ENCODE results near the gene PRPH.
A peak's percentile ranks its signal among the peaks of the same experiment; 100 is the strongest.
"Not testable (repeated sequence)": the region's sequence is repeated elsewhere in the genome, so short reads cannot be mapped to it uniquely, and the experiment has no call there.

The PRPH gene

DNA sequence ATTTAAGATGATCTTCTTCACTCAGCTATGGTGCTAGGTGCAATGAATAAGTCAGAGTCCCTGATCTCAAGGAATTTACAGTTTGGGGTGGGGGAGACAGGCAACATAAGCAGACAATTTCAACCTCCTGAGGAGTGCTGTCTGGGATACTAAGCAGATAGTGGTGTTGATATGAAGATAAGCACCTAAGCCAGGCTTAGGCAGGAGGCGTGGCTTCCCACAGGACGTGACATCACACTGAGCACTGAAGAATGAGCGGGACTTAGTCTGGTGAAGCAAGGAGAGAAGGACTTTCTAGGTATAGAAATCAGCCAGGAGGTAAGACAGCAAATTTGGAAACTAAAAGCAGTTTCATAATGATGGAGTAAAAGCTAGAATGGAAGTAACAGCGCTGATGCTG, 6.8 kb downstream of the PRPH start:
- DNase-seq (ENCODE audit: low read depth): no peak

- no peak for DNase-seq (ENCODE audit: low read depth)
Observed at GRCh38 chr12:49304161-49304560, 9.2 kb downstream of the PRPH start.

DNA sequence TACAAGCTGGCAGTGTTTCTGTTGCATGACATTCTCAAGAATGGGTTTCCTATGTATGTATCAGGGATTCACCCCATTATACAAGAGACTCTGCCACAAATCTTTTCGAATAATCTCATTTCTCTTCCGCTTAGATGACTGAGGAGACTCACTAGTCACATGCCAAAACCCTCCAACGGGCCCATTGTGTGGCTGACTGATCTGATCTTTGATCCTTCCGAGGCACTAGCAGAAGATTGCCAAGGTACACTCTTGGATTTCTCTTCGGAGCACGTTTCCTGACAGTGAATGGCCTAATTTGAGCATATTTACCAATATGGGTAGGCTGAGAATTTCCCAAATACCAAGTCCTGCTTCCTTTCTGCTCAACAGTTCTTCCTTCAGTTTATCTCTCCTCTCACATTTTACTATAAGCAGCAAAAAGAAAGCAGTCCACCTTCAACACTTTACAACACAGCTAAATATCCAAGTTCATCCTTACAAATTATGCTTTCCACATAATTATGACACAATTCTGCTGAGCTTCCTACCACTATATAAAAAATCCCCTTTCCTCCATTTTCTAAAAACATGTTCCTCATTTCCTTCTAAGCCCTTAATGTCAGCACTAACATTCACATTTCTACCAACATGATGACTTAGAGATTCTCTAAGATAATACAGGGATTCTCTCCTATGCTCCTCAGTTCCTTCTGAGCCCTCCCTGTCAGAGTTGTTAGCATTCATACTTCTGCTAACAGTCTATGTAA, 11.0 kb downstream of the PRPH start:
- DNase-seq (ENCODE audit: low read depth): no peak

DNA sequence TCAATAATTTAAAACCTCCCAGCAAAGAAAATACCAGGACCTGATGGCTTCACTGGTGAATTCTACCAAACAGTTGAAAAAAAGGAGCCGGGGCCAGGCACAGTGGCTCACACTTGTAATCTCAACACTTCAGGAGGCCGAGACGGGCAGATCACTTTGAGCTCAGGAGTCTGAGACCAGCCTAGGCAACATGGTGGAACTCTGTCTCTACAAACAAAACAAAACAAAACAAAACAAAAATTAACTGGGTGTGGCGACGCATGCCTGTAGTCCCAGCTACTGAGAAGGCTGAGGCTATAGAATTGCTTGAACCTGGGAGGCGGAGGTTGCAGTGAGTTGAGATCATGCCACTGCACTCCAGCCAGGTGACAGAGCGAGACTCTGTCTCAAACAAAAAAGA, 14.4 kb downstream of the PRPH start:
- no peak for DNase-seq (ENCODE audit: low read depth)

GRCh38 chr12:49310451-49311000, 15.6 kb downstream of the PRPH start:
- DNase-seq (ENCODE audit: low read depth): not testable (repeated sequence)

GRCh38 chr12:49314811-49315210, 19.9 kb downstream of the PRPH start:
- no peak for DNase-seq (ENCODE audit: low read depth)

DNA sequence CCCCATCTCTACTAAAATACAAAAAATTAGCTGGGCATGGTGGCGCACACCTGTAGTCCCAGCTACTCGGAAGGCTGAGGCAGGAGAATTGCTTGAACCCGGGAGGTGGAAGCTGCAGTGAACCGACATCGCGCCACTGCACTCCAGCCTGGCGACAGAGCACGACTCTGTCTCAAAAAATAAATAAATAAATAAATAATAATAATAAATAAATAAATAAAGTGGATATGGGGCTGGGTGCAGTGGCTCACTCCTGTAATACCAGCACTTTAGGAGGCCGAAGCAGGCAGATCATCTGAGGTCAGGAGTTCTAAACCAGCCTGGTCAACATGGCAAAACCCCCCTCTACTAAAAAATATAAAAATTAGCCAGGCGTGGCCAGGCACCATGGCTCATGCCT, 22.2 kb downstream of the PRPH start:
- not testable (repeated sequence) for DNase-seq (ENCODE audit: low read depth)

DNA sequence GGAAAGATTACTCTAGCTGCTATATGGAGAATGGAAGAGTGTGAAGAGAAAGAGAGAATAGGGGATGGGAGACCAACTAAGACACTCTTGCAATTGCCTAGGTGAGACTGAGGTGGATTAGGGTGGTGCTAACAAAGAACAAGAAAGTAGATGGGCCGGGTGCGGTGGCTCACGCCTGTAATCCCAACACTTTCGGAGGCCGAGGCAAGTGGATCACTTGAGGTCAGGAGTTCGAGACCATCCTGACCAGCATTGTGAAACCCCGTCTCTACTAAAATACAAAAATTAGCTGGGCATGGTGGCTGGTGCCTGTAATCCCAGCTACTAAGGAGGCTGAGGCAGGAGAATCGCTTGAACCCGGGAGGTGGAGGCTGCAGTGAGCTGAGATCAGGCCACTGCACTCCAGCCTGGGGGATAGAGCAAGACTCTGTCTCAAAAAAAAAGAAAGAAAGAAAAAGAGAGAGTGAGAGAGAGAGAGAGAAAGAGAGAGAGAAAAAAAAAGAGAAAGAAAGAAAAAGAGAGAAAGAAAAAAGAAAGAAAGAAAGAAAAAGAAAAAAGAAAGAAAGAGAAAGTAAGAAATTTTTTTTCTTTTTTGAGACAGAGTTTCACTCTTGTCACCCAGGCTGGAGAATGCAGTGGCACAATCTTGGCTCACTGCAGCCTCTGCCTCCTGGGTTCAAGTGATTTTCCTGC, 25.6 kb downstream of the PRPH start:
- DNase-seq (ENCODE audit: low read depth): not testable (repeated sequence)

- DNase-seq (ENCODE audit: low read depth): no peak
Observed at GRCh38 chr12:49322367-49322707, 27.4 kb downstream of the PRPH start.

- peak; percentile 95 for DNase-seq (ENCODE audit: low read depth)
Observed at GRCh38 chr12:49322708-49323523, 28.0 kb downstream of the PRPH start, which contains the start of gene TROAP. TROAP (plus strand) TSS chr12:49323255; CDS start chr12:49323609, 354 bp downstream.

DNA sequence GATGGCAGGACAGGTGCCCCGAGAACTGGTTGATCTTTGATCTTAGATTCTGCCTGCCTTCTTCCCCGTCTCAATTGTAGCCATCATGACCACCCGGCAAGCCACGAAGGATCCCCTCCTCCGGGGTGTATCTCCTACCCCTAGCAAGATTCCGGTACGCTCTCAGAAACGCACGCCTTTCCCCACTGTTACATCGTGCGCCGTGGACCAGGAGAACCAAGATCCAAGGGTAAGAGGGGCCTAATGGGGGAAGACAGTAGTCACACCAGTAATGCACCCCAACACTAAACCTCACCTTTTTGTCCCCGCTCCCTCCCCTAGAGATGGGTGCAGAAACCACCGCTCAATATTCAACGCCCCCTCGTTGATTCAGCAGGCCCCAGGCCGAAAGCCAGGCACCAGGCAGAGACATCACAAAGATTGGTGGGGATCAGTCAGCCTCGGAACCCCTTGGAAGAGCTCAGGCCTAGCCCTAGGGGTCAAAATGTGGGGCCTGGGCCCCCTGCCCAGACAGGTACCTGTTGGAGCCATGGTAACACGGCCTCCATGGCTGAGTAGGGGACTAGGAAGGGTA, 28.7 kb downstream of the PRPH start:
- no peak for DNase-seq (ENCODE audit: low read depth)

DNA sequence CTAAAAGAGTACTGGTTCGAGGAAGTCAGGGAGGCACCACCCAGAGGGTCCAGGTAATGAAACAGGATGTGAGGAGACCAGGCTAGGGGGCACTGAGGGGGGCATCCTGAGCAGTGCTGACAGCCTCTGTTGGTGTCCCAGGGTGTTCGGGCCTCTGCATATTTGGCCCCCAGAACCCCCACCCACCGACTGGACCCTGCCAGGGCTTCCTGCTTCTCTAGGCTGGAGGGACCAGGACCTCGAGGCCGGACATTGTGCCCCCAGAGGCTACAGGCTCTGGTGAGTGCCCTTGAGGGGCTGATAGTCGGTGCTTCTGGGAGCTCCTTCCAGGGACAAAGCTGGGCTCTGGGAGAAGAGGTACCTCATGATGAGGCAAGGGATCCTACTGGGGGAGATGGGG, 30.7 kb downstream of the PRPH start:
- DNase-seq (ENCODE audit: low read depth): no peak

GRCh38 chr12:49327368-49327767, 32.4 kb downstream of the PRPH start:
- no peak for DNase-seq (ENCODE audit: low read depth)

DNA sequence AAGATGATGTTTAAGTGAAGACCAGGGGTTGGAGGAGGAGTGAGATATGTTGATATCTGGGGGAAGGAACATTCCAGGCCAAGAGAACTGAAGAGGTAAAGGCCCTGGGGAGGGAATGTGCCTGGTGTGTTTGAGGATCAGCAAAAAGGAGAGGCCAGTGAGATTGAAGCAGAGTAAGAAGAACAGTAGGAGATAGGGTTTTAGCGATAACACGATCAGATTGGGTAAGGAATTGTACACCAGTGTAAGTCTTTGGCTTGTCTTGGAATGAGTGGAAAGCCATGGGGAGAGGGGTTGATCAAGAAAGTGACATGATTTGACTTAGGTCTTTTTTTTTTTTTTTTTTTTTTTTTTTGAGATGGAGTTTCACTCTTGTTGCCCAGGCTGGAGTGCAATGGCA, 32.9 kb downstream of the PRPH start:
- no peak for DNase-seq (ENCODE audit: low read depth)

DNA sequence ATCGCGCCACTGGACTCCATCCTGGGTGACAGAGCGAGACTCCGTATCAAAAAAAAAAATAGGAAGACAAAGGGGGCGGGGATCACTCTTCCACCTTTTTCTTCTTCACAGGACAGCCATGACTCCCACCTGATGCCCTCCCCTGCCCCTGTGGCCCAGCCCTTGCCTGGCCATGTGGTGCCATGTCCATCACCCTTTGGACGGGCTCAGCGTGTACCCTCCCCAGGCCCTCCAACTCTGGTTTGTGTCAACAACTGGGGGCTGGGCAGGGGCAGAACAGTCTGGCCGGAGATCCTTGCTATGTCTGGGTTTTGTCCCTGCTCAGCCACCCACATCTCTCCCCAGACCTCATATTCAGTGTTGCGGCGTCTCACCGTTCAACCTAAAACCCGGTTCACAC, 33.9 kb downstream of the PRPH start:
- DNase-seq (ENCODE audit: low read depth): no peak

GRCh38 chr12:49330032-49330619, 35.2 kb downstream of the PRPH start:
- no peak for DNase-seq (ENCODE audit: low read depth)

GRCh38 chr12:49330631-49331379, 35.9 kb downstream of the PRPH start:
- no peak for DNase-seq (ENCODE audit: low read depth)

DNA sequence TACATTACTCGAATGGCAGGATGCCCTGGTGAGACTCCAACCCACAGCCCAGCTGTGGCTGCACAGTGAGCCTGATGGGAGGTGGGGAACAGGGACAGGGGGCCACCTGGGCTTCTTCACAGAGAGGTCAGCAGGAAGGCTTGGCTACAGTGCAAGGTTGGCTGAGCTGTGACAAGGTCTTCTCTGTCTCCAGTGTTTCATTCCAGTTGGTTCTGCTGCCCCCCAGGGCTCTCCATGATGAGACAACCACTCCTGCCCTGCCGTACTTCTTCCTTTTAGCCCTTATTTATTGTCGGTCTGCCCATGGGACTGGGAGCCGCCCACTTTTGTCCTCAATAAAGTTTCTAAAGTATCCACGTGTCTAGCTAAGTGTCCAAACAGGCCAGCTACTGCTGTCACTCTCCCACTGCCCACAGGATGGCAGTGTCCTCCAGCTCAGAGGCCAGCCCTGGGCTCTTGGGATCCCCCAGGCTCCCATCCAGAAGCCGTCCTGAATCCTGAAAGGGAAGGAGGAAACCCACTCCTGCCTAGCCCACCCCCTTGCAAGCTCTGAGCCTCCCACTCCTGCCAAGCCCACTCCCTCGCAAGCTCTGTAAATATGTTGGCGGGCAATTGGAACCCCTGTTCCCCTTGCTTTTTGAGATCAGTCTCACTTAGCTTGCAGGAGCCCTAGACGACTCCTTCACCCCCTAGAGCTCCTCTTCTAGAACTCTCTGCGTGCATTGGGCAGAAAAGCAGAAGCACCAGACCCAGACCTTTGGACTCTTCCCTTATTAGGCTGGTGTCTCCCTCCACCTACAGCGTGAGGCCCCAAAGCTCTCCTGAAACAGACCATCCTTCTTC, 36.7 kb downstream of the PRPH start:
- no peak for DNase-seq (ENCODE audit: low read depth)

- no peak for DNase-seq (ENCODE audit: low read depth)
Observed at GRCh38 chr12:49332441-49332861, 37.5 kb downstream of the PRPH start.

DNA sequence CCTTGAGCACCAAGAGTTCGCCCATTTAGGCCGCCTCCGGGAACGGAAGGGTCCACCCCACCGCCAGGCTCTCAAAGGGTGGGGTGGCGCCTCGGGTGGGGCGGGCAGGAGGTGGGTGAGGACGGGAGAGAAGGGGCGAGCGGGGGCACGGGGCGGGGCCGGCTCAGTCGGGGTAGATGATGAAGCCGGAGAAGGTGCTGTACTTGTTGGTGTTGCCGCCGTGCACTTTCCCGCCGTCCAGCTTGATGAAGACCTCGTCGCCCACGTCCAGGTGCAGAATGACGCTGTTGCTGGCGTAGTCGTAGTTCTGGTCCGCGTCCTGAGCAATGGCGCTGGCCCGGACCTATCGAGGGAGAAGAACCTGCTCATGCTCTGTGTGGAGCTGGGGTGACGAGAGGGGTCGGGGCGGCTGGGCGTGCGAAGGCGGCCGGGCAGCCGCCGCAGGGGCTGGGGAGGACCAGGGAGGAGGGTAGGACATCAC, 38.0 kb downstream of the PRPH start:
- DNase-seq (ENCODE audit: low read depth): no peak
